SK-N-SH treated with all-trans-retinoic acid at 6 μM for 48 hours (cell line): Measurements from ENCODE around the gene UTF1.

ENCODE experiments used
- ATAC-seq: fragments of 200-7000 bp; cut with Tn5 transposase; 3 replicates; pipeline ENCODE4 v1.9.1; 2020; ENCODE audit warnings: mild to moderate bottlenecking, moderate library complexity
- ARNTL ChIP-seq: fragments of 450-650 bp; formaldehyde crosslinking; IDR thresholded peaks from 2 replicates; pipeline ENCODE4 v1.5.0; 2020; ENCODE audit warnings: low read depth, mild to moderate bottlenecking, moderate library complexity, borderline replicate concordance
- BACH2 ChIP-seq: fragments of 250-450 bp; sonication (Bioruptor Pico); IDR thresholded peaks from 2 replicates; pipeline ENCODE4 v1.9.0; 2021; ENCODE audit warnings: mild to moderate bottlenecking, borderline replicate concordance
- CREB5 ChIP-seq: fragments of 250-450 bp; sonication (Bioruptor Pico); IDR thresholded peaks from 2 replicates; pipeline ENCODE4 v1.5.1; 2020; ENCODE audit warnings: low read depth, mild to moderate bottlenecking, moderate library complexity
- CSDC2 ChIP-seq: fragments of 250-450 bp; sonication (Bioruptor Pico); IDR thresholded peaks from 2 replicates; pipeline ENCODE4 v1.5.0; 2020; ENCODE audit warnings: mild to moderate bottlenecking, moderate library complexity
- CSRNP3 ChIP-seq: fragments of 250-450 bp; sonication (Bioruptor Pico); IDR thresholded peaks from 2 replicates; pipeline ENCODE4 v1.5.1; 2021; ENCODE audit warnings: mild to moderate bottlenecking, moderate library complexity
- ESRRG ChIP-seq: fragments of 250-450 bp; sonication (Bioruptor Pico); IDR thresholded peaks from 2 replicates; pipeline ENCODE4 v1.6.1; 2021; ENCODE audit warnings: mild to moderate bottlenecking
- GLIS3 ChIP-seq: fragments of 250-450 bp; sonication (Bioruptor Pico); IDR thresholded peaks from 2 replicates; pipeline ENCODE4 v1.5.0; 2020; ENCODE audit warnings: mild to moderate bottlenecking, moderate library complexity
- ISL1 ChIP-seq: fragments of 250-450 bp; sonication (Bioruptor Pico); IDR thresholded peaks from 2 replicates; pipeline ENCODE4 v2.1.2; 2022; ENCODE audit warnings: mild to moderate bottlenecking, moderate library complexity
- OSR1 ChIP-seq: fragments of 250-450 bp; sonication (Bioruptor Pico); IDR thresholded peaks from 2 replicates; pipeline ENCODE4 v1.8.0; 2022; ENCODE audit warnings: moderate library complexity, mild to moderate bottlenecking, inconsistent platforms
- PATZ1 ChIP-seq: fragments of 250-450 bp; sonication (Bioruptor Pico); IDR thresholded peaks from 2 replicates; pipeline ENCODE4 v1.8.0; 2020; ENCODE audit warnings: mild to moderate bottlenecking, moderate library complexity, borderline replicate concordance
- POU6F1 ChIP-seq: fragments of 250-450 bp; sonication (Bioruptor Pico); IDR thresholded peaks from 2 replicates; pipeline ENCODE4 v1.8.0; 2021; ENCODE audit warnings: low read depth, mild to moderate bottlenecking, moderate library complexity, borderline replicate concordance
- PPARA ChIP-seq: fragments of 250-450 bp; sonication (Bioruptor Pico); IDR thresholded peaks from 2 replicates; pipeline ENCODE4 v1.5.0; 2020; ENCODE audit warnings: mild to moderate bottlenecking, borderline replicate concordance
- RARB ChIP-seq: fragments of 250-450 bp; sonication (Bioruptor Pico); IDR thresholded peaks from 2 replicates; pipeline ENCODE4 v1.8.0; 2021; ENCODE audit warnings: mild to moderate bottlenecking, moderate library complexity
- SNAI2 ChIP-seq: fragments of 250-450 bp; sonication (Bioruptor Pico); IDR thresholded peaks from 2 replicates; pipeline ENCODE4 v1.5.0; 2020; ENCODE audit warnings: mild to moderate bottlenecking, moderate library complexity
- TCF4 ChIP-seq: fragments of 250-450 bp; sonication (Bioruptor Pico); IDR thresholded peaks from 2 replicates; pipeline ENCODE4 v1.8.0; 2021; ENCODE audit warnings: mild to moderate bottlenecking, moderate library complexity, borderline replicate concordance
- TOX ChIP-seq: fragments of 250-450 bp; sonication (Bioruptor Pico); IDR thresholded peaks from 2 replicates; pipeline ENCODE4 v1.8.0; 2021; ENCODE audit warnings: mild to moderate bottlenecking, moderate library complexity, borderline replicate concordance
- TSHZ2 ChIP-seq: fragments of 250-450 bp; sonication (Bioruptor Pico); IDR thresholded peaks from 2 replicates; pipeline ENCODE4 v1.5.0; 2020; ENCODE audit warnings: mild to moderate bottlenecking, moderate library complexity
- ZC3H10 ChIP-seq: fragments of 250-450 bp; sonication (Bioruptor Pico); IDR thresholded peaks from 2 replicates; pipeline ENCODE4 v1.5.1; 2021; ENCODE audit warnings: mild to moderate bottlenecking, moderate library complexity
- ZFP3 ChIP-seq: fragments of 250-450 bp; sonication (Bioruptor Pico); IDR thresholded peaks from 2 replicates; pipeline ENCODE4 v1.5.0; 2020; ENCODE audit warnings: mild to moderate bottlenecking, moderate library complexity
- ZFP30 ChIP-seq: fragments of 450-650 bp; formaldehyde crosslinking; IDR thresholded peaks from 2 replicates; pipeline ENCODE4 v1.5.0; 2022; ENCODE audit warnings: mild to moderate bottlenecking, moderate library complexity
- ZNF565 ChIP-seq: fragments of 450-650 bp; formaldehyde crosslinking; conservative IDR thresholded peaks from 2 replicates; pipeline ENCODE4 v1.5.0; 2020; ENCODE audit warnings: low read depth, mild to moderate bottlenecking, moderate library complexity
- ZNF70 ChIP-seq: fragments of 450-650 bp; formaldehyde crosslinking; IDR thresholded peaks from 2 replicates; pipeline ENCODE4 v1.5.0; 2020; ENCODE audit warnings: mild to moderate bottlenecking, moderate library complexity
- ZNF8 ChIP-seq: fragments of 450-650 bp; formaldehyde crosslinking; IDR thresholded peaks from 2 replicates; pipeline ENCODE4 v1.5.0; 2020; ENCODE audit warnings: mild to moderate bottlenecking, moderate library complexity

Gene UTF1

GRCh38 chr10:133272964-133273420, 43.0 kb downstream of the UTF1 start (continued):
- TF ChIP-seq PATZ1 (no peak), CREB5 (no peak), ZNF565 (CRISPR knock-in tag) (no peak), ZFP30 (CRISPR knock-in tag) (no peak), ZNF70 (CRISPR knock-in tag) (no peak), ESRRG (CRISPR knock-in tag) (no peak), ZFP3 (no peak), PPARA (CRISPR knock-in tag) (no peak)

- no peak for ATAC-seq
- TF ChIP-seq BACH2 (CRISPR knock-in tag) (no peak), ISL1 (CRISPR knock-in tag) (no peak), ARNTL (no peak), TCF4 (CRISPR knock-in tag) (no peak)
- TF ChIP-seq, all 23 proteins: peak for 0
These were observed 43.6 kb downstream of the UTF1 start for GRCh38 chr10:133273534-133274143.

- TF ChIP-seq ZNF70 (CRISPR knock-in tag) (no peak), ESRRG (CRISPR knock-in tag) (no peak), CSDC2 (CRISPR knock-in tag) (no peak), ZFP3 (no peak), SNAI2 (CRISPR knock-in tag) (no peak), TSHZ2 (no peak), ZFP30 (CRISPR knock-in tag) (no peak), RARB (no peak), PPARA (CRISPR knock-in tag) (no peak), OSR1 (CRISPR knock-in tag) (no peak), PATZ1 (no peak), CSRNP3 (CRISPR knock-in tag) (no peak), ZNF8 (CRISPR knock-in tag) (no peak), ZC3H10 (CRISPR knock-in tag) (no peak), TOX (CRISPR knock-in tag) (no peak), CREB5 (no peak), ZNF565 (CRISPR knock-in tag) (no peak), POU6F1 (CRISPR knock-in tag) (no peak), GLIS3 (CRISPR knock-in tag) (no peak)
- ATAC-seq = peak; percentile 15; the same call in 2 of the 3 replicates
These were observed 45.0 kb downstream of the UTF1 start for GRCh38 chr10:133274751-133275683.
